ENCODE data around the gene MOCS2. TPM values are rescaled to one million over a fixed set of nuclear protein-coding genes. Genes with fewer than 3 reads are reported as not detected.

The MOCS2 gene
- total and polyA plus RNA-seq, 10 of the 15 experiments (the other 5 are each of a cell fraction or from before 2014, with no cell fraction given): 11.0 to 27.4 (median 22.5) TPM

DNA sequence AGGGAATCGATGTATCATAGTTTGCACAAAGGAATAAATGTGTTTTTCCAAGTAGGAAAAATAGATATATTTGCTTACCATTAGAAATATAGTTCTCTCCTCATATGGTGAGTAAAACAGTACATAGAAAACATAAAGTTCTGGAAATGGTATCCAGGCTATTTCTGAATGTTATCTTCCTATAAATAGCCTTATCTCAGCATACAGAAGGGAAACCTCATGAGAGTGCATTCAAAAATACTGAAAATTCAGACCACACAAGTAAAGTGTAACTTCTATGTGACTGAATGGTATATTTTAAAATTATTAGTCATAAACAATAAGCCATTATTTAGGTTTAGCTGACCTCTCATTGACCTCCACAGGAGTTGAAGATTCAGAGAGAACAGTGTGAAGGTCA lies 43.5 kb downstream of the MOCS2 start:
- RAD21 ChIA-PET (ENCODE audit: unreplicated experiment): no interaction called here
- BruUV-seq (replicated peaks): no TSS peak

More for the DNA sequence above, 43.5 kb downstream of the MOCS2 start:
- in situ Hi-C loops (cut with MboI) (no loop called here), intact Hi-C loops (cut with micrococcal nuclease; ENCODE audit: unreplicated experiment) (no loop called here)
- Histone ChIP-seq H4K20me1 (ENCODE audit: control insufficient read depth, insufficient read depth) (no peaks in the 10 kb centered on the region), H3K4me1 (ENCODE audit: control insufficient read depth, insufficient read depth, low read length) (no peaks in the 10 kb centered on the region), H3K4me2 (ENCODE audit: control insufficient read depth, insufficient read depth) (no peak overlapping the region), H3K27ac (ENCODE audit: control insufficient read depth, insufficient read depth) (no peak overlapping the region), H3K79me2 (ENCODE audit: control insufficient read depth, insufficient read depth, low read length) (no peaks in the 10 kb centered on the region), H3K9ac (ENCODE audit: control insufficient read depth, insufficient read depth, low read length) (no peak overlapping the region), H3K36me3 (ENCODE audit: control insufficient read depth in 2 of 2, insufficient read depth in 2 of 2, low read length in 1 of 2) (no peaks in the 10 kb centered on the region), H3K4me3 (no peak overlapping the region), H3K9me3 (replicated peaks; ENCODE audit: control insufficient read depth, insufficient read depth, low read length) (no peaks in the 10 kb centered on the region), H2AFZ (ENCODE audit: control insufficient read depth, low read depth, low read length) (no peak overlapping the region), H3K27me3 (replicated peaks in 1 of 2; ENCODE audit: control insufficient read depth in 2 of 2, insufficient read depth in 2 of 2, low read length in 1 of 2) (peaks cover 0 to 5% of the 10 kb centered on the region in 2 experiments; a peak in 1 of 4 replicates)
- SMC1A ChIA-PET (ENCODE audit: uncharacterized antibody, unreplicated experiment): no interaction called here
- CTCF ChIA-PET: no interaction called here
- 0% methylated on average over 1 of the region's 1 CpG for WGBS (ENCODE audit: insufficient coverage, insufficient replicate concordance, low lambda C conversion rate, missing lambda C conversion rate)
- FAIRE-seq (no peak), DNase-seq (ENCODE audit: low read depth, low spot score) (no peak), ATAC-seq (no peak)
- POLR2A ChIA-PET: no interaction called here
- TF ChIP-seq ASH2L (IDR thresholded peaks at IDR 0.05; ENCODE audit: borderline replicate concordance, low read depth) (no peak), MXI1 (IDR thresholded peaks at IDR 0.05; ENCODE audit: low read depth, low read length) (no peak), YY1 (IDR thresholded peaks at IDR 0.05; ENCODE audit: low read depth, low read length) (no peak), MYC (IDR thresholded peaks at IDR 0.05; ENCODE audit: insufficient read depth, insufficient read length, insufficient replicate concordance, low read length, severe bottlenecking) (no peak), CHD1 (IDR thresholded peaks at IDR 0.05; ENCODE audit: low read depth, low read length) (no peak), ZSCAN29 (IDR thresholded peaks at IDR 0.05) (no peak), GATAD2B (conservative IDR thresholded peaks at IDR 0.05; ENCODE audit: low read depth) (no peak), TBL1XR1 (IDR thresholded peaks at IDR 0.05; ENCODE audit: low read depth, low read length) (no peak), BACH1 (IDR thresholded peaks at IDR 0.05; ENCODE audit: borderline replicate concordance) (no peak), KDM1A (IDR thresholded peaks at IDR 0.05; ENCODE audit: borderline replicate concordance) (no peak), SMAD1 (IDR thresholded peaks at IDR 0.05; ENCODE audit: low read depth, partially characterized antibody) (no peak)
- TF ChIP-seq, protein P1, sequence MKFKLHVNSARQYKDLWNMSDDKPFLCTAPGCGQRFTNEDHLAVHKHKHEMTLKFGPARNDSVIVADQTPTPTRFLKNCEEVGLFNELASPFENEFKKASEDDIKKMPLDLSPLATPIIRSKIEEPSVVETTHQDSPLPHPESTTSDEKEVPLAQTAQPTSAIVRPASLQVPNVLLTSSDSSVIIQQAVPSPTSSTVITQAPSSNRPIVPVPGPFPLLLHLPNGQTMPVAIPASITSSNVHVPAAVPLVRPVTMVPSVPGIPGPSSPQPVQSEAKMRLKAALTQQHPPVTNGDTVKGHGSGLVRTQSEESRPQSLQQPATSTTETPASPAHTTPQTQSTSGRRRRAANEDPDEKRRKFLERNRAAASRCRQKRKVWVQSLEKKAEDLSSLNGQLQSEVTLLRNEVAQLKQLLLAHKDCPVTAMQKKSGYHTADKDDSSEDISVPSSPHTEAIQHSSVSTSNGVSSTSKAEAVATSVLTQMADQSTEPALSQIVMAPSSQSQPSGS (IDR thresholded peaks at IDR 0.05; ENCODE audit: low read length): no peak
- TF ChIP-seq, protein P2, sequence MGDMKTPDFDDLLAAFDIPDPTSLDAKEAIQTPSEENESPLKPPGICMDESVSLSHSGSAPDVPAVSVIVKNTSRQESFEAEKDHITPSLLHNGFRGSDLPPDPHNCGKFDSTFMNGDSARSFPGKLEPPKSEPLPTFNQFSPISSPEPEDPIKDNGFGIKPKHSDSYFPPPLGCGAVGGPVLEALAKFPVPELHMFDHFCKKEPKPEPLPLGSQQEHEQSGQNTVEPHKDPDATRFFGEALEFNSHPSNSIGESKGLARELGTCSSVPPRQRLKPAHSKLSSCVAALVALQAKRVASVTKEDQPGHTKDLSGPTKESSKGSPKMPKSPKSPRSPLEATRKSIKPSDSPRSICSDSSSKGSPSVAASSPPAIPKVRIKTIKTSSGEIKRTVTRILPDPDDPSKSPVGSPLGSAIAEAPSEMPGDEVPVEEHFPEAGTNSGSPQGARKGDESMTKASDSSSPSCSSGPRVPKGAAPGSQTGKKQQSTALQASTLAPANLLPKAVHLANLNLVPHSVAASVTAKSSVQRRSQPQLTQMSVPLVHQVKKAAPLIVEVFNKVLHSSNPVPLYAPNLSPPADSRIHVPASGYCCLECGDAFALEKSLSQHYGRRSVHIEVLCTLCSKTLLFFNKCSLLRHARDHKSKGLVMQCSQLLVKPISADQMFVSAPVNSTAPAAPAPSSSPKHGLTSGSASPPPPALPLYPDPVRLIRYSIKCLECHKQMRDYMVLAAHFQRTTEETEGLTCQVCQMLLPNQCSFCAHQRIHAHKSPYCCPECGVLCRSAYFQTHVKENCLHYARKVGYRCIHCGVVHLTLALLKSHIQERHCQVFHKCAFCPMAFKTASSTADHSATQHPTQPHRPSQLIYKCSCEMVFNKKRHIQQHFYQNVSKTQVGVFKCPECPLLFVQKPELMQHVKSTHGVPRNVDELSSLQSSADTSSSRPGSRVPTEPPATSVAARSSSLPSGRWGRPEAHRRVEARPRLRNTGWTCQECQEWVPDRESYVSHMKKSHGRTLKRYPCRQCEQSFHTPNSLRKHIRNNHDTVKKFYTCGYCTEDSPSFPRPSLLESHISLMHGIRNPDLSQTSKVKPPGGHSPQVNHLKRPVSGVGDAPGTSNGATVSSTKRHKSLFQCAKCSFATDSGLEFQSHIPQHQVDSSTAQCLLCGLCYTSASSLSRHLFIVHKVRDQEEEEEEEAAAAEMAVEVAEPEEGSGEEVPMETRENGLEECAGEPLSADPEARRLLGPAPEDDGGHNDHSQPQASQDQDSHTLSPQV (IDR thresholded peaks at IDR 0.05): no peak
